ENCODE measurements around the gene C2CD4D.

DNA sequence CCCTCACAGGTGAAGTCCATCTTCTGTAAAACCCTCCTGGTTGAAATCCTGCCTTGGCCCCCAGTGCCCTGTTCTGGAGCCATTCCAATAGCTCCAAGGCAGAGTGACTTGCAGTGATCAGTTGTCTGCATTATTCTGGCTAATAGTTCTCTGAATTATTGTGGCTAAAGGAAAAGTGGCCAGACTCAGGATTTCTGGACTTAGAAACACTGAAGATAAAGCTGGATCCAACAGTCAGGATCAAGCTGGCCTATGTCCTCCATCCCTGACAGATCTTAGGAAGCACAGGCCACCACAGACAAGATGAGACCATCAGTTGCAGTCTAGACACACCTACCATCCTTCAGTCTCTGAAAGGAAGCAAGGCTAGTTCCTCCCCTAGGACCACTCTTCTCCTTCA, 801 bp upstream of the C2CD4D start:
- TF ChIP-seq, protein P1, sequence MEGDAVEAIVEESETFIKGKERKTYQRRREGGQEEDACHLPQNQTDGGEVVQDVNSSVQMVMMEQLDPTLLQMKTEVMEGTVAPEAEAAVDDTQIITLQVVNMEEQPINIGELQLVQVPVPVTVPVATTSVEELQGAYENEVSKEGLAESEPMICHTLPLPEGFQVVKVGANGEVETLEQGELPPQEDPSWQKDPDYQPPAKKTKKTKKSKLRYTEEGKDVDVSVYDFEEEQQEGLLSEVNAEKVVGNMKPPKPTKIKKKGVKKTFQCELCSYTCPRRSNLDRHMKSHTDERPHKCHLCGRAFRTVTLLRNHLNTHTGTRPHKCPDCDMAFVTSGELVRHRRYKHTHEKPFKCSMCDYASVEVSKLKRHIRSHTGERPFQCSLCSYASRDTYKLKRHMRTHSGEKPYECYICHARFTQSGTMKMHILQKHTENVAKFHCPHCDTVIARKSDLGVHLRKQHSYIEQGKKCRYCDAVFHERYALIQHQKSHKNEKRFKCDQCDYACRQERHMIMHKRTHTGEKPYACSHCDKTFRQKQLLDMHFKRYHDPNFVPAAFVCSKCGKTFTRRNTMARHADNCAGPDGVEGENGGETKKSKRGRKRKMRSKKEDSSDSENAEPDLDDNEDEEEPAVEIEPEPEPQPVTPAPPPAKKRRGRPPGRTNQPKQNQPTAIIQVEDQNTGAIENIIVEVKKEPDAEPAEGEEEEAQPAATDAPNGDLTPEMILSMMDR (IDR thresholded peaks at IDR 0.05; ENCODE audit: low read length) = no peak
- TF ChIP-seq EZH2 (optimal IDR thresholded peaks at IDR 0.05; ENCODE audit: low read depth, low read length) = no peak
- TF ChIP-seq EZH2phosphoT487 (IDR thresholded peaks at IDR 0.05; ENCODE audit: low read length) = no peak

Measured in MM.1S (cell line).